NK-92 (cell line): ENCODE measurements around the gene SAMD14.

ENCODE experiments used
- DNase-seq: peaks from one replicate; lab custom pipeline; 2025; ENCODE audit not compliant: unreplicated experiment; lab: John Stamatoyannopoulos, UW

The SAMD14 gene

GRCh38 chr17:50148226-50149090 lies 18.5 kb upstream of the SAMD14 start:
- no peak for DNase-seq

GRCh38 chr17:50147841-50148225 lies 17.9 kb upstream of the SAMD14 start:
- DNase-seq = no peak

GRCh38 chr17:50146927-50147665 lies 17.1 kb upstream of the SAMD14 start:
- no peak for DNase-seq

- DNase-seq = no peak
Measured at GRCh38 chr17:50146230-50146926, 16.4 kb upstream of the SAMD14 start.

GRCh38 chr17:50145532-50146229 lies 15.7 kb upstream of the SAMD14 start:
- DNase-seq = no peak

- DNase-seq = no peak
Measured at GRCh38 chr17:50144845-50145531, 15.0 kb upstream of the SAMD14 start.

GRCh38 chr17:50144355-50144754 lies 14.4 kb upstream of the SAMD14 start:
- DNase-seq = no peak

- no peak for DNase-seq
Measured at GRCh38 chr17:50143461-50144176, 13.7 kb upstream of the SAMD14 start.

GRCh38 chr17:50141745-50142110 lies 11.8 kb upstream of the SAMD14 start:
- no peak for DNase-seq

- DNase-seq = no peak
Measured at GRCh38 chr17:50141026-50141744, 11.2 kb upstream of the SAMD14 start.

GRCh38 chr17:50139950-50140885 lies 10.3 kb upstream of the SAMD14 start:
- no peak for DNase-seq

GRCh38 chr17:50139185-50139783 lies 9.3 kb upstream of the SAMD14 start:
- DNase-seq = no peak

- DNase-seq = no peak
Measured at GRCh38 chr17:50137042-50137441, 7.1 kb upstream of the SAMD14 start.

- no peak for DNase-seq
Measured at GRCh38 chr17:50136096-50136687, 6.2 kb upstream of the SAMD14 start.

- DNase-seq = no peak
Measured at GRCh38 chr17:50135316-50136095, 5.5 kb upstream of the SAMD14 start.

- no peak for DNase-seq
Measured at GRCh38 chr17:50134206-50135110, 4.5 kb upstream of the SAMD14 start.
